ENCODE data around the gene ZIK1.
A peak's percentile ranks its signal among the peaks of the same experiment; 100 is the strongest.

Gene ZIK1

GRCh38 chr19:57583521-57584416 lies at the start of gene ZIK1:
TSS of gene ZIK1 (plus strand) at chr19:57584145. CDS start at chr19:57584357, 212 bp downstream.
- peak within 1 kb of the TSS; percentile 91 for H3K4me3 ChIP-seq (ENCODE audit: low read depth, low read length)

- H3K4me3 ChIP-seq (ENCODE audit: low read depth, low read length), result no peak overlapping the region
Observed at GRCh38 chr19:57537953-57538547, 45.9 kb upstream of the ZIK1 start.

- H3K4me3 ChIP-seq (ENCODE audit: low read depth, low read length), result no peak overlapping the region
Observed at GRCh38 chr19:57546513-57546912, 37.4 kb upstream of the ZIK1 start.

- no peak overlapping the region for H3K4me3 ChIP-seq (ENCODE audit: low read depth, low read length)
Observed at GRCh38 chr19:57552432-57552831, 31.5 kb upstream of the ZIK1 start.

GRCh38 chr19:57557659-57558058 lies 26.3 kb upstream of the ZIK1 start:
- no peak overlapping the region for H3K4me3 ChIP-seq (ENCODE audit: low read depth, low read length)

- peak overlapping the region; percentile 94 for H3K4me3 ChIP-seq (ENCODE audit: low read depth, low read length)
Observed at GRCh38 chr19:57558525-57558924, 25.4 kb upstream of the ZIK1 start.

- H3K4me3 ChIP-seq (ENCODE audit: low read depth, low read length), result peak overlapping the region; percentile 94
Observed at GRCh38 chr19:57559008-57559403, 24.9 kb upstream of the ZIK1 start.

GRCh38 chr19:57559404-57560025 lies 24.4 kb upstream of the ZIK1 start, which contains the start of gene ZNF550:
TSS of gene ZNF550 (minus strand) at chr19:57559863. CDS start at chr19:57559682, 181 bp downstream.
- H3K4me3 ChIP-seq (ENCODE audit: low read depth, low read length), result peak within 1 kb of the TSS; percentile 94

- H3K4me3 ChIP-seq (ENCODE audit: low read depth, low read length), result peak overlapping the region; percentile 94
Observed at GRCh38 chr19:57560049-57560491, 23.9 kb upstream of the ZIK1 start.

- H3K4me3 ChIP-seq (ENCODE audit: low read depth, low read length), result no peak overlapping the region
Observed at GRCh38 chr19:57563547-57563946, 20.4 kb upstream of the ZIK1 start.

- H3K4me3 ChIP-seq (ENCODE audit: low read depth, low read length), result no peak overlapping the region
Observed at GRCh38 chr19:57566396-57567265, 17.3 kb upstream of the ZIK1 start.

- H3K4me3 ChIP-seq (ENCODE audit: low read depth, low read length), result no peak overlapping the region
Observed at GRCh38 chr19:57570707-57571106, 13.2 kb upstream of the ZIK1 start.

- H3K4me3 ChIP-seq (ENCODE audit: low read depth, low read length), result no peak overlapping the region
Observed at GRCh38 chr19:57572415-57572947, 11.5 kb upstream of the ZIK1 start.

- no peak overlapping the region for H3K4me3 ChIP-seq (ENCODE audit: low read depth, low read length)
Observed at GRCh38 chr19:57576661-57577060, 7.3 kb upstream of the ZIK1 start.

- peak within 1 kb of the TSS; percentile 86 for H3K4me3 ChIP-seq (ENCODE audit: low read depth, low read length)
Observed at GRCh38 chr19:57578487-57579205, 5.3 kb upstream of the ZIK1 start, which contains the start of gene ZNF416. TSS of gene ZNF416 (minus strand) at chr19:57578911. CDS start at chr19:57578704, 207 bp downstream.

GRCh38 chr19:57583104-57583520 lies 833 bp upstream of the ZIK1 start:
- no peak overlapping the region for H3K4me3 ChIP-seq (ENCODE audit: low read depth, low read length)

GRCh38 chr19:57587529-57587928 lies 3.6 kb downstream of the ZIK1 start:
- no peak overlapping the region for H3K4me3 ChIP-seq (ENCODE audit: low read depth, low read length)

GRCh38 chr19:57599377-57599760 lies 15.4 kb downstream of the ZIK1 start:
- peak overlapping the region; percentile 96 for H3K4me3 ChIP-seq (ENCODE audit: low read depth, low read length)

GRCh38 chr19:57599761-57600383 lies 15.9 kb downstream of the ZIK1 start, which contains the start of gene ZNF530:
TSS of gene ZNF530 (plus strand) at chr19:57599885. CDS start at chr19:57604346, 4,461 bp downstream.
- peak within 1 kb of the TSS; percentile 96 for H3K4me3 ChIP-seq (ENCODE audit: low read depth, low read length)

Measured in iPS-11a (cell line).